GM12878 (cell line): ENCODE measurements around the gene AKNA. TPM values are rescaled to one million over a fixed set of nuclear protein-coding genes. Genes with fewer than 3 reads are reported as not detected.

Experiments used
- CBFB ChIP-seq: IDR thresholded peaks from 2 replicates; pipeline ENCODE4 v1.6.1; 2016; ENCODE audit warnings: antibody characterized with exemption, low read depth
- EP300 ChIP-seq, 2 experiments: fragments of 150-350 bp in 1 of 2; IDR thresholded peaks; 2 replicates each; pipeline ENCODE4 v1.6.1; 2011 to 2012; ENCODE audit warnings: low read depth in 2 of 2, low read length in 2 of 2, borderline replicate concordance in 1 of 2, improper control_type of control experiment in 1 of 2, inconsistent platforms in 1 of 2; ENCODE audit not compliant: control insufficient read depth in 1 of 2
- FOXM1 ChIP-seq: IDR thresholded peaks from 2 replicates; pipeline ENCODE4 v1.6.1; 2012; ENCODE audit warnings: low read depth, mild to moderate bottlenecking, inconsistent platforms, low read length, moderate library complexity
- NFIC ChIP-seq: IDR thresholded peaks from 2 replicates; pipeline ENCODE4 v1.6.1; 2012; ENCODE audit warnings: low read depth, mild to moderate bottlenecking, inconsistent platforms, low read length, moderate library complexity
- RUNX3 ChIP-seq: IDR thresholded peaks from 2 replicates; pipeline ENCODE4 v1.6.1; 2012; ENCODE audit warnings: low read length, inconsistent platforms
- SIN3A ChIP-seq: IDR thresholded peaks from 2 replicates; pipeline ENCODE4 v1.6.1; 2012; ENCODE audit warnings: low read depth, low read length, improper control_type of control experiment
- SMARCA5 ChIP-seq: fragments of 450-650 bp; IDR thresholded peaks from 2 replicates; pipeline ENCODE4 v1.6.1; 2017; ENCODE audit warnings: mild to moderate bottlenecking
- SPI1 ChIP-seq: IDR thresholded peaks from 2 replicates; pipeline ENCODE4 v1.6.1; 2011; ENCODE audit warnings: low read depth, mild to moderate bottlenecking, low read length, moderate library complexity, borderline replicate concordance; ENCODE audit not compliant: insufficient read depth
- ZNF274 ChIP-seq: IDR thresholded peaks from one replicate; pipeline ENCODE4 v1.8.0; 2011; ENCODE audit not compliant: insufficient read length, insufficient read depth
- ZNF622 ChIP-seq: fragments of 450-650 bp; IDR thresholded peaks from 2 replicates; pipeline ENCODE4 v1.6.1; 2017; ENCODE audit warnings: mild to moderate bottlenecking, inconsistent platforms
- polyA plus RNA-seq, 11 experiments: library from polyadenylated mRNA; depleted of rRNA in 4 of 11; unstranded in 6 of 11; stranded (reverse) in 5 of 11; fragments of >200 nt; fragmentation: Nextera tagmentation in 4 of 11; fragmentation: Illumina TruSeq in 1 of 11; extraction: Ambion mirVana in 4 of 11; extraction: Trizol in 1 of 11; gene quantifications; 1 replicate in 1 of 11; 2 replicates in 10 of 11; pipeline versions ENCODE4 v1.2.1 to v1.2.3, GENCODE V29; 2011 to 2016; ENCODE audit warnings: inconsistent platforms in 2 of 11, missing spikeins in 2 of 11, low read depth in 1 of 11
- total RNA-seq, 4 experiments: library from RNA; depleted of rRNA in 3 of 4; stranded (reverse); fragments of >200 nt in 3 of 4; fragmentation: Illumina TruSeq in 1 of 4; extraction: Trizol in 1 of 4; gene quantifications; 2 replicates each; pipeline versions ENCODE4 v1.2.1 to v1.2.3, GENCODE V29; 2013 to 2021
- TF ChIP-seq, protein P1 (sequence below): IDR thresholded peaks from 2 replicates; pipeline ENCODE4 v1.6.1; 2012; ENCODE audit warnings: low read length, inconsistent platforms
- TF ChIP-seq, protein P2 (sequence below): fragments of 450-650 bp; IDR thresholded peaks from 2 replicates; pipeline ENCODE4 v1.6.1; 2016; ENCODE audit warnings: mild to moderate bottlenecking
- TF ChIP-seq, protein P3 (sequence below): fragments of 450-650 bp; IDR thresholded peaks from 2 replicates; pipeline ENCODE4 v1.6.1; 2018; ENCODE audit warnings: borderline replicate concordance, mild to moderate bottlenecking; ENCODE audit not compliant: partially characterized antibody
- TF ChIP-seq, protein P4 (sequence below): IDR thresholded peaks from 2 replicates; pipeline ENCODE4 v1.6.1; 2011; ENCODE audit warnings: borderline replicate concordance, low read depth, mild to moderate bottlenecking, moderate library complexity, low read length; ENCODE audit not compliant: insufficient read depth, poor library complexity, severe bottlenecking
- TF ChIP-seq, protein P5 (sequence below): IDR thresholded peaks from 2 replicates; pipeline ENCODE4 v1.6.1; 2011; ENCODE audit warnings: low read depth, mild to moderate bottlenecking, low read length, moderate library complexity, borderline replicate concordance; ENCODE audit errors: extremely low read depth
- TF ChIP-seq, protein P6 (sequence below): fragments of 150-350 bp; IDR thresholded peaks from 2 replicates; pipeline ENCODE4 v1.6.1; 2016; ENCODE audit warnings: low read depth, low read length

Gene AKNA
- total and polyA plus RNA-seq, 10 of the 15 experiments (the other 5 are each of a cell fraction or from before 2014, with no cell fraction given), result 1.6 to 132 (median 35.3) TPM

DNA sequence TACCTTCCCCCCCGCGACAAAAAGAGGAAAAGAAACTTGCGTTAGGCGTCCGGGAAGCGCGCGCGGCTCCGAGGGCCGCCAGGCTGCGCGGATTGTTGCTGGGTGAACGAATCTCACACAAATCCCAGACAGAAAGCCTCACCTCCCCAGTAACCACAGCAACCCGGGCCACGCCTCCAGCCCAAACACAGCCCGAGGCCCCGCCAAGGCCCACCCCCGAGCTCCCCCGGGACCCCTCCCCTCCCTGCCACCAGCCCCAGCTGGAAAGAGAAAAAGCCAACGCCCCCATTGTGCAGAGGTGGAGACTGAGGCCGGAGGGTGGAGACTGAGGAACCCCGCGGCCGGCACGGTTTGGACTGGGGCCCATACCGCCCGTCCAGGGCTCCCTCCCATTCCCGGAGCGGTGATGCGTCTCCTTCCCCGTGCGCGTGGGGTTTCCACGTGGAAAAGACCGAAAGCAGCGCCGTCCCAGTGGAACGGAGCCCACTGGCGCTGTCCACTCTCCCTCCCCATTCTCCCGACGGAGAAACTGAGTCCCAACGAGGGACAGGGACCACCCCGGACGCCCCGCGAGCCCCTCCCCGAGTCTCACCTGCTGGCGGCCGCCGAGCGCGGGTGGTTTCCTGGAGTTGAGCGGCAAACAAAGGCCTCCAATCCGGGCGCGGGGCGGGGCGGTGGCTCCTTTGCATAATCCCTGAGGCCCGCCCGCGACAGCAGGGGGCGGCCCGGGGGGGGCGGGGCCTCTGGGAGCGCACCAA, 10.2 kb upstream of the AKNA start (continued):
- TF ChIP-seq ZNF274 (no peak), SPI1 (peak; percentile 92), CBFB (0 out of 2 replicates have a peak, but pooled peaks have one; percentile 11), FOXM1 (no peak), EP300 (IDR thresholded peaks at IDR 0.05; ENCODE audit: borderline replicate concordance in 1 of 2, control insufficient read depth in 1 of 2, low read depth in 2 of 2, low read length in 2 of 2) (peak; percentile 51 to 62; a peak in 2 of 4 replicates), SMARCA5 (peak; percentile 100), ZNF622 (no peak), SIN3A (peak; percentile 34; the same call in 1 of the 2 replicates), RUNX3 (peak; percentile 6; the same call in 1 of the 2 replicates), NFIC (no peak)
- TF ChIP-seq, protein P1, sequence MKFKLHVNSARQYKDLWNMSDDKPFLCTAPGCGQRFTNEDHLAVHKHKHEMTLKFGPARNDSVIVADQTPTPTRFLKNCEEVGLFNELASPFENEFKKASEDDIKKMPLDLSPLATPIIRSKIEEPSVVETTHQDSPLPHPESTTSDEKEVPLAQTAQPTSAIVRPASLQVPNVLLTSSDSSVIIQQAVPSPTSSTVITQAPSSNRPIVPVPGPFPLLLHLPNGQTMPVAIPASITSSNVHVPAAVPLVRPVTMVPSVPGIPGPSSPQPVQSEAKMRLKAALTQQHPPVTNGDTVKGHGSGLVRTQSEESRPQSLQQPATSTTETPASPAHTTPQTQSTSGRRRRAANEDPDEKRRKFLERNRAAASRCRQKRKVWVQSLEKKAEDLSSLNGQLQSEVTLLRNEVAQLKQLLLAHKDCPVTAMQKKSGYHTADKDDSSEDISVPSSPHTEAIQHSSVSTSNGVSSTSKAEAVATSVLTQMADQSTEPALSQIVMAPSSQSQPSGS, result no peak; the same call in 1 of the 2 replicates
- TF ChIP-seq, protein P2, sequence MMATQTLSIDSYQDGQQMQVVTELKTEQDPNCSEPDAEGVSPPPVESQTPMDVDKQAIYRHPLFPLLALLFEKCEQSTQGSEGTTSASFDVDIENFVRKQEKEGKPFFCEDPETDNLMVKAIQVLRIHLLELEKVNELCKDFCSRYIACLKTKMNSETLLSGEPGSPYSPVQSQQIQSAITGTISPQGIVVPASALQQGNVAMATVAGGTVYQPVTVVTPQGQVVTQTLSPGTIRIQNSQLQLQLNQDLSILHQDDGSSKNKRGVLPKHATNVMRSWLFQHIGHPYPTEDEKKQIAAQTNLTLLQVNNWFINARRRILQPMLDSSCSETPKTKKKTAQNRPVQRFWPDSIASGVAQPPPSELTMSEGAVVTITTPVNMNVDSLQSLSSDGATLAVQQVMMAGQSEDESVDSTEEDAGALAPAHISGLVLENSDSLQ, result peak; percentile 95
- TF ChIP-seq, protein P3, sequence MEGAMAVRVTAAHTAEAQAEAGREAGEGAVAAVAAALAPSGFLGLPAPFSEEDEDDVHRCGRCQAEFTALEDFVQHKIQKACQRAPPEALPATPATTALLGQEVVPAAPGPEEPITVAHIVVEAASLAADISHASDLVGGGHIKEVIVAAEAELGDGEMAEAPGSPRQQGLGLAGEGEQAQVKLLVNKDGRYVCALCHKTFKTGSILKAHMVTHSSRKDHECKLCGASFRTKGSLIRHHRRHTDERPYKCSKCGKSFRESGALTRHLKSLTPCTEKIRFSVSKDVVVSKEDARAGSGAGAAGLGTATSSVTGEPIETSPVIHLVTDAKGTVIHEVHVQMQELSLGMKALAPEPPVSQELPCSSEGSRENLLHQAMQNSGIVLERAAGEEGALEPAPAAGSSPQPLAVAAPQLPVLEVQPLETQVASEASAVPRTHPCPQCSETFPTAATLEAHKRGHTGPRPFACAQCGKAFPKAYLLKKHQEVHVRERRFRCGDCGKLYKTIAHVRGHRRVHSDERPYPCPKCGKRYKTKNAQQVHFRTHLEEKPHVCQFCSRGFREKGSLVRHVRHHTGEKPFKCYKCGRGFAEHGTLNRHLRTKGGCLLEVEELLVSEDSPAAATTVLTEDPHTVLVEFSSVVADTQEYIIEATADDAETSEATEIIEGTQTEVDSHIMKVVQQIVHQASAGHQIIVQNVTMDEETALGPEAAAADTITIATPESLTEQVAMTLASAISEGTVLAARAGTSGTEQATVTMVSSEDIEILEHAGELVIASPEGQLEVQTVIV, result no peak
- TF ChIP-seq, protein P4, sequence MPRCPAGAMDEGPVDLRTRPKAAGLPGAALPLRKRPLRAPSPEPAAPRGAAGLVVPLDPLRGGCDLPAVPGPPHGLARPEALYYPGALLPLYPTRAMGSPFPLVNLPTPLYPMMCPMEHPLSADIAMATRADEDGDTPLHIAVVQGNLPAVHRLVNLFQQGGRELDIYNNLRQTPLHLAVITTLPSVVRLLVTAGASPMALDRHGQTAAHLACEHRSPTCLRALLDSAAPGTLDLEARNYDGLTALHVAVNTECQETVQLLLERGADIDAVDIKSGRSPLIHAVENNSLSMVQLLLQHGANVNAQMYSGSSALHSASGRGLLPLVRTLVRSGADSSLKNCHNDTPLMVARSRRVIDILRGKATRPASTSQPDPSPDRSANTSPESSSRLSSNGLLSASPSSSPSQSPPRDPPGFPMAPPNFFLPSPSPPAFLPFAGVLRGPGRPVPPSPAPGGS, result peak; percentile 39
- TF ChIP-seq, protein P5, sequence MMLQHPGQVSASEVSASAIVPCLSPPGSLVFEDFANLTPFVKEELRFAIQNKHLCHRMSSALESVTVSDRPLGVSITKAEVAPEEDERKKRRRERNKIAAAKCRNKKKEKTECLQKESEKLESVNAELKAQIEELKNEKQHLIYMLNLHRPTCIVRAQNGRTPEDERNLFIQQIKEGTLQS, result no peak
- TF ChIP-seq, protein P6, sequence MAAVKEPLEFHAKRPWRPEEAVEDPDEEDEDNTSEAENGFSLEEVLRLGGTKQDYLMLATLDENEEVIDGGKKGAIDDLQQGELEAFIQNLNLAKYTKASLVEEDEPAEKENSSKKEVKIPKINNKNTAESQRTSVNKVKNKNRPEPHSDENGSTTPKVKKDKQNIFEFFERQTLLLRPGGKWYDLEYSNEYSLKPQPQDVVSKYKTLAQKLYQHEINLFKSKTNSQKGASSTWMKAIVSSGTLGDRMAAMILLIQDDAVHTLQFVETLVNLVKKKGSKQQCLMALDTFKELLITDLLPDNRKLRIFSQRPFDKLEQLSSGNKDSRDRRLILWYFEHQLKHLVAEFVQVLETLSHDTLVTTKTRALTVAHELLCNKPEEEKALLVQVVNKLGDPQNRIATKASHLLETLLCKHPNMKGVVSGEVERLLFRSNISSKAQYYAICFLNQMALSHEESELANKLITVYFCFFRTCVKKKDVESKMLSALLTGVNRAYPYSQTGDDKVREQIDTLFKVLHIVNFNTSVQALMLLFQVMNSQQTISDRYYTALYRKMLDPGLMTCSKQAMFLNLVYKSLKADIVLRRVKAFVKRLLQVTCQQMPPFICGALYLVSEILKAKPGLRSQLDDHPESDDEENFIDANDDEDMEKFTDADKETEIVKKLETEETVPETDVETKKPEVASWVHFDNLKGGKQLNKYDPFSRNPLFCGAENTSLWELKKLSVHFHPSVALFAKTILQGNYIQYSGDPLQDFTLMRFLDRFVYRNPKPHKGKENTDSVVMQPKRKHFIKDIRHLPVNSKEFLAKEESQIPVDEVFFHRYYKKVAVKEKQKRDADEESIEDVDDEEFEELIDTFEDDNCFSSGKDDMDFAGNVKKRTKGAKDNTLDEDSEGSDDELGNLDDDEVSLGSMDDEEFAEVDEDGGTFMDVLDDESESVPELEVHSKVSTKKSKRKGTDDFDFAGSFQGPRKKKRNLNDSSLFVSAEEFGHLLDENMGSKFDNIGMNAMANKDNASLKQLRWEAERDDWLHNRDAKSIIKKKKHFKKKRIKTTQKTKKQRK, result no peak
